GM19351 (cell line): ENCODE measurements around the gene C4A.
"Not testable (repeated sequence)": the region's sequence is repeated elsewhere in the genome, so short reads cannot be mapped to it uniquely, and the experiment has no call there.

Experiments
- ATAC-seq: cut with Tn5 transposase; IDR thresholded peaks from one replicate; pipeline ENCODE4 v1.9.1; 2021; ENCODE audit warnings: mild to moderate bottlenecking, moderate library complexity; ENCODE audit not compliant: unreplicated experiment

Gene C4A

DNA sequence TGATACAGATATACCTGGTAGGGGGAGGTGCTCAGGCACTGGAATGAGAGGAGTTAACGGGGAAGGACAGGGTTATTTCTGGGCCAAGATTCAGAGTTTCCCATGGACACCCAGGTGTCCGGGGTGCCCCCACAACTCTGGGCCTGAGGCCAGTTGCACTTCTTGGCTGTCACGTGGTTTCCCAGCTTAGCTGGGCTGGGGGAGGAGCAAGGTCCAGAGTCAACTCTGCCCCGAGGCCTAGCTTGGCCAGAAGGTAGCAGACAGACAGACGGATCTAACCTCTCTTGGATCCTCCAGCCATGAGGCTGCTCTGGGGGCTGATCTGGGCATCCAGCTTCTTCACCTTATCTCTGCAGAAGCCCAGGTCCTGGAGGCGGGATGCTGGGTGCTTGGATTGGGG, 32.7 kb downstream of the C4A start, which contains the start of gene C4B:
C4B (plus strand) TSS at position 249 of the 400 bp plus-strand sequence; CDS start at position 300, 51 bp downstream.
- ATAC-seq = not testable (repeated sequence)

DNA sequence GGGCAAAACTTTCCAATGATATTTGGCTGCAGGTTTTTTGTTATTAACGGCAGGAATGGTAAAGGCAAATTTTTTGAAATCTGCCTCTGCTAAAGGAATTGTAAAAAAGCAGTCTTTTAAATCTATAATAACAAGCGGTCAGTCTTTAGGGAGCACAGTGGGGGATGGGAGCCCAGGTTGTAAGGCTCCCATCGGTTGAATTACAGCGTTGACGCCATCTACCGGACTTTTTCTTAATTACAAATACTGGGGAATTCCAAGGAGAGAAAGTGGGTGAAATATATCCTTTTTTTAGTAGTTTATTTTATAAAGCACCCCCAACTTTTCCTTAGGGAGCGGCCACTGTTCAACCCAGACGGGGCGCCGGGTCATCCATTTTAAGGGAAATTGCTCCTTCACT, 40.2 kb downstream of the C4A start:
- not testable (repeated sequence) for ATAC-seq

DNA sequence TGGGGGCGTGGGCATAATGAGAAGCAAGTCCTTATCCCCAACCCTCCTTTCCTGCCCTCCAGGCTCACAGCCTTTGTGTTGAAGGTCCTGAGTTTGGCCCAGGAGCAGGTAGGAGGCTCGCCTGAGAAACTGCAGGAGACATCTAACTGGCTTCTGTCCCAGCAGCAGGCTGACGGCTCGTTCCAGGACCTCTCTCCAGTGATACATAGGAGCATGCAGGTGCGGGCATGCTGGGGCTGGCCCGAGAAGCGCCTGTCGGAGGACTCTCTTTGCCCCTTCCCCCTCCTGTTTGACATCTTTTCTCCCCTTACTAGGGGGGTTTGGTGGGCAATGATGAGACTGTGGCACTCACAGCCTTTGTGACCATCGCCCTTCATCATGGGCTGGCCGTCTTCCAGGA, 46.8 kb downstream of the C4A start:
- not testable (repeated sequence) for ATAC-seq

DNA sequence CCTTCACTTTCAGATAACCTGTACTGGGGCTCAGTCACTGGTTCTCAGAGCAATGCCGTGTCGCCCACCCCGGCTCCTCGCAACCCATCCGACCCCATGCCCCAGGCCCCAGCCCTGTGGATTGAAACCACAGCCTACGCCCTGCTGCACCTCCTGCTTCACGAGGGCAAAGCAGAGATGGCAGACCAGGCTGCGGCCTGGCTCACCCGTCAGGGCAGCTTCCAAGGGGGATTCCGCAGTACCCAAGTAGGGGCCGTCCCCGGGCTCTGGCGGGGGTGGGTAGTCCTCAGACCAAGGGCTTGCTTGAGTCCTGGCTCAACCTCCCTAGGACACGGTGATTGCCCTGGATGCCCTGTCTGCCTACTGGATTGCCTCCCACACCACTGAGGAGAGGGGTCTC, 47.7 kb downstream of the C4A start:
- ATAC-seq = not testable (repeated sequence)

DNA sequence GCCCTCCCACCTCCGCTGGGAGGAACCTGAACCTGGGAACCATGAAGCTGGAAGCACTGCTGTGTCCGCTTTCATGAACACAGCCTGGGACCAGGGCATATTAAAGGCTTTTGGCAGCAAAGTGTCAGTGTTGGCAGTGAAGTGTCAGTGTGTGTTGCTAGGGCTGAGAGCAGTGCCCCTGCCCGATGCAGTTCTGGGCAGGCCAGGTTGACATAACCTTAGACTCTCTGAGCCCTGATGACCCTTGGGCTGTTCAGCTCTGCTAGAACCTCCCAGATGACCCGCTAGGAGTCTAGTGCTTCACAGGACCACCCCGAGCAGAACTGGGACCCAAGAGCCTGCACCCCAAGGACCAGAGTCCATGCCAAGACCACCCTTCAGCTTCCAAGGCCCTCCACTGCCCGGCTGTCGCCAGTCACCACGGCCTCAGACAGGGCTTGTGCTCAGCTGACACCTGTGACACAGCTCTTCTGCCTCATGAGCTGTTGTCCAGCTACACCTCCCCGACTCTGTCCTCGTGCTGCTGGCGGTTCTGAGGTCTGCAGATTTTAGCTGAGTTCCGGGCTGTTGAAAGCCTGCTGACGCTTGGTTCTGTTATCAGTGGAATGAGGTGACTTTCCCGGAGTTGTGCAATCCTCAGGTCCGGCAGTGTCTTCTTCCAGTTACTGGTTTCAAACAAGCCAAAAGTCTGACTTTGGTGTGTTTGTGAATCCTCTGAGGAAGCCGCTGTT, 53.6 kb downstream of the C4A start:
- ATAC-seq = not testable (repeated sequence)

DNA sequence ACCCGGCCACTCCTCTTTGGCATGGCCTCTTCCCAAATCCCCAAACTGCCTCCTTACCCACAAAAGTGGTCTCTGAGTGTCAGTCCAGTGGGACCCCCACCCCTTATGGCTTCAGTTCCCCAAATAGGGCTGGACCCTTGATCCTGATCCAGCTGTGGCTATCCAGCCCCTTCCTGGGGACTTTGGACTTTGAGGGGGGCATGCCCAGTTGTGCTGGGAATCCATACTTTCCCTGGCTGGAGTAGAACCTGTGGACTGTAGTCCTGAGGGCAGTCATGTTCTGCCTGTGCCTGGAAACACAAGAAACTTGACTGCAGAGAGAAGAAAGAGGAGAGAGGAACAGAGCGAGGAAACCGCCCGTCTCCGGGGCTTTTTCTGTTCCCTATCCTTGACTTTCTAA, 55.3 kb downstream of the C4A start:
- ATAC-seq = not testable (repeated sequence)

DNA sequence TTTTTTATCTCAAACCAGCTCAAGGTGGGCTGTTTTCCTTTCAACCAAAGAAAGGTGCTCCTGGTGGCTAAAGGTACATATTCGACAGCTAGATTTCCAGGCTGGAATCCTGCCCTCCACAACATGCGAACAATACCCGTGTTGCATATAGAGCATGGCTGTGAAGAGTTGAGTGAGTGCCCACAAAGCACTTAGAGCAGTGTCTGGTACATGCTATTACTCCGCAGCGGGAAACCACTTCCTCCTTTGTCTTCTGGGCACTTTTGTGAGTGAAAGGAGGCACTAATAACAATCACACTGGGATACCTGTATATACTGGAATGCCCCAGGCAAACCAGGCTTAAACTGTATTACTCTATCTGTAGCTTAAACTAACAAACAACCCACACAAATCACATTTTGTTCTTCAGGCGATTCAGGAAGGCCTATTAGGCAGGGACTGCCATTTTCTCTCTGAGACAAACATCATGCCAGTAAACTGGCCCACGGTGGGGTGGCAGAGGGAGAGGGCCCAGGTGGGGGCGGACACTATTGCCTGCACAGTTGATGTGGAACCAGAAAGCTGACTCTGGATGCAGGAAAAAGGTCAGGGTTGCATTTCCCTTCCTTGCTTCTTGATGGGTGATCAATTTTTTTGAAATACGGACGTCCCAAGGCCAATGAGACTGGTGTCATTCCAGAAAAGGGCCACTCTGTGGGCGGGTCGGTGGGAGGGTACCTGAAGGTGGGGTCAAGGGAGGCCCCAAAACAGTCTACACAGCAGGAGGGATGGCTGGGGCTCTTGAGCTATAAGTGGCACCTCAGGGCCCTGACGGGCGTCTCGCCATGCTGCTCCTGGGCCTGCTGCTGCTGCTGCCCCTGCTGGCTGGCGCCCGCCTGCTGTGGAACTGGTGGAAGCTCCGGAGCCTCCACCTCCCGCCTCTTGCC, 56.0 kb downstream of the C4A start, which contains the start of gene CYP21A2:
CYP21A2 (plus strand) TSS at position 818 of the 927 bp plus-strand sequence; CDS start at position 826, 8 bp downstream.
- ATAC-seq = not testable (repeated sequence)

DNA sequence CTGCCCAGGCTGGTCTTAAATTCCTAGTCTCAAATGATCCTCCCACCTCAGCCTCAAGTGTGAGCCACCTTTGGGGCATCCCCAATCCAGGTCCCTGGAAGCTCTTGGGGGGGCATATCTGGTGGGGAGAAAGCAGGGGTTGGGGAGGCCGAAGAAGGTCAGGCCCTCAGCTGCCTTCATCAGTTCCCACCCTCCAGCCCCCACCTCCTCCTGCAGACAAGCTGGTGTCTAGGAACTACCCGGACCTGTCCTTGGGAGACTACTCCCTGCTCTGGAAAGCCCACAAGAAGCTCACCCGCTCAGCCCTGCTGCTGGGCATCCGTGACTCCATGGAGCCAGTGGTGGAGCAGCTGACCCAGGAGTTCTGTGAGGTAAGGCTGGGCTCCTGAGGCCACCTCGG, 57.0 kb downstream of the C4A start:
- ATAC-seq = not testable (repeated sequence)

DNA sequence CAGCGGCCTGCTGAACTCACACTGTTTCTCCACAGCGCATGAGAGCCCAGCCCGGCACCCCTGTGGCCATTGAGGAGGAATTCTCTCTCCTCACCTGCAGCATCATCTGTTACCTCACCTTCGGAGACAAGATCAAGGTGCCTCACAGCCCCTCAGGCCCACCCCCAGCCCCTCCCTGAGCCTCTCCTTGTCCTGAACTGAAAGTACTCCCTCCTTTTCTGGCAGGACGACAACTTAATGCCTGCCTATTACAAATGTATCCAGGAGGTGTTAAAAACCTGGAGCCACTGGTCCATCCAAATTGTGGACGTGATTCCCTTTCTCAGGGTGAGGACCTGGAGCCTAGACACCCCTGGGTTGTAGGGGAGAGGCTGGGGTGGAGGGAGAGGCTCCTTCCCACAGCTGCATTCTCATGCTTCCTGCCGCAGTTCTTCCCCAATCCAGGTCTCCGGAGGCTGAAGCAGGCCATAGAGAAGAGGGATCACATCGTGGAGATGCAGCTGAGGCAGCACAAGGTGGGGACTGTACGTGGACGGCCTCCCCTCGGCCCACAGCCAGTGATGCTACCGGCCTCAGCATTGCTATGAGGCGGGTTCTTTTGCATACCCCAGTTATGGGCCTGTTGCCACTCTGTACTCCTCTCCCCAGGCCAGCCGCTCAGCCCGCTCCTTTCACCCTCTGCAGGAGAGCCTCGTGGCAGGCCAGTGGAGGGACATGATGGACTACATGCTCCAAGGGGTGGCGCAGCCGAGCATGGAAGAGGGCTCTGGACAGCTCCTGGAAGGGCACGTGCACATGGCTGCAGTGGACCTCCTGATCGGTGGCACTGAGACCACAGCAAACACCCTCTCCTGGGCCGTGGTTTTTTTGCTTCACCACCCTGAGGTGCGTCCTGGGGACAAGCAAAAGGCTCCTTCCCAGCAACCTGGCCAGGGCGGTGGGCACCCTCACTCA, 57.7 kb downstream of the C4A start:
- not testable (repeated sequence) for ATAC-seq

DNA sequence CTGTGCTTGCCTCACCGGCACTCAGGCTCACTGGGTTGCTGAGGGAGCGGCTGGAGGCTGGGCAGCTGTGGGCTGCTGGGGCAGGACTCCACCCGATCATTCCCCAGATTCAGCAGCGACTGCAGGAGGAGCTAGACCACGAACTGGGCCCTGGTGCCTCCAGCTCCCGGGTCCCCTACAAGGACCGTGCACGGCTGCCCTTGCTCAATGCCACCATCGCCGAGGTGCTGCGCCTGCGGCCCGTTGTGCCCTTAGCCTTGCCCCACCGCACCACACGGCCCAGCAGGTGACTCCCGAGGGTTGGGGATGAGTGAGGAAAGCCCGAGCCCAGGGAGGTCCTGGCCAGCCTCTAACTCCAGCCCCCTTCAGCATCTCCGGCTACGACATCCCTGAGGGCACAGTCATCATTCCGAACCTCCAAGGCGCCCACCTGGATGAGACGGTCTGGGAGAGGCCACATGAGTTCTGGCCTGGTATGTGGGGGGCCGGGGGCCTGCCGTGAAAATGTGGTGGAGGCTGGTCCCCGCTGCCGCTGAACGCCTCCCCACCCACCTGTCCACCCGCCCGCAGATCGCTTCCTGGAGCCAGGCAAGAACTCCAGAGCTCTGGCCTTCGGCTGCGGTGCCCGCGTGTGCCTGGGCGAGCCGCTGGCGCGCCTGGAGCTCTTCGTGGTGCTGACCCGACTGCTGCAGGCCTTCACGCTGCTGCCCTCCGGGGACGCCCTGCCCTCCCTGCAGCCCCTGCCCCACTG, 58.6 kb downstream of the C4A start:
- ATAC-seq = not testable (repeated sequence)

DNA sequence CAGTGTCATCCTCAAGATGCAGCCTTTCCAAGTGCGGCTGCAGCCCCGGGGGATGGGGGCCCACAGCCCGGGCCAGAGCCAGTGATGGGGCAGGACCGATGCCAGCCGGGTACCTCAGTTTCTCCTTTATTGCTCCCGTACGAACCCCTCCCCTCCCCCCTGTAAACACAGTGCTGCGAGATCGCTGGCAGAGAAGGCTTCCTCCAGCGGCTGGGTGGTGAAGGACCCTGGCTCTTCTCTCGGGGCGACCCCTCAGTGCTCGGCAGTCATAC, 59.1 kb downstream of the C4A start:
- ATAC-seq = not testable (repeated sequence)

DNA sequence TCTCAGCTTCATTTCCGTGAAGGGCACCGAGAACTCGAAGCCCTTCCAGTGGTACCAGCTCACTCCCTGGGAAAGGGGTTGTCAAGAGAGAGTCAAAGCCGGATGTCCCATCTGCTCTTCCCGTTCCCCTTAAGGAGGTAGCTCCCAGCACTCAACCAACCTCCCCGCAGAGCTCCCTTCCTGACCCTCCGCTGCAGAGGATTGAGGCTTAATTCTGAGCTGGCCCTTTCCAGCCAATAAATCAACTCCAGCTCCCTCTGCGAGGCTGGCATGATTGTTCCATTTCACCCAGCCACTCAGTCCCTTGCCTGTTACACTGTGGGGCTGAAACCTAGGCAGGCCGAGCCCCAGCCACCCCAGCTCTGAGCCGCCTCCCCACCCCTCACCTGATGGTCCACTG, 59.5 kb downstream of the C4A start:
- not testable (repeated sequence) for ATAC-seq

DNA sequence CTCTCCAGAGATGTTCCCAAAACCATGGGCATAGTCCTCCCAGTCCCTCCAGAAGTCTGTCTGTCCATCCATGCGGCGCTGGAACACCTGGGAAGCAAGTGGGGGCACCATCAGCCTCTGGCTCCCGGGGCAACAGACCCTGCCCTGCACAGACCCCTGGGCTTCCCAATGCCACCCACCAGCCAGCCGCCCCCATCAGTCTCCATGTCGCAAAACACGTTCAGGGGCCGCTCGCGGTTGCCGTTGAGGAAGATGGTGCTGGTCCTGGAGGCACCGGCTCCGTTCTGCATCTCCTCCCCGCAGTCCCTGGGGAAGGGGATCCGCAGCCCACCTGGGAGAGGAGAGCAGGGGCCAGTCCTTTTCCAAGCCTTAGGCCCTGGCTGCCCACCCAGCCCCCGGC, 60.4 kb downstream of the C4A start:
- not testable (repeated sequence) for ATAC-seq

DNA sequence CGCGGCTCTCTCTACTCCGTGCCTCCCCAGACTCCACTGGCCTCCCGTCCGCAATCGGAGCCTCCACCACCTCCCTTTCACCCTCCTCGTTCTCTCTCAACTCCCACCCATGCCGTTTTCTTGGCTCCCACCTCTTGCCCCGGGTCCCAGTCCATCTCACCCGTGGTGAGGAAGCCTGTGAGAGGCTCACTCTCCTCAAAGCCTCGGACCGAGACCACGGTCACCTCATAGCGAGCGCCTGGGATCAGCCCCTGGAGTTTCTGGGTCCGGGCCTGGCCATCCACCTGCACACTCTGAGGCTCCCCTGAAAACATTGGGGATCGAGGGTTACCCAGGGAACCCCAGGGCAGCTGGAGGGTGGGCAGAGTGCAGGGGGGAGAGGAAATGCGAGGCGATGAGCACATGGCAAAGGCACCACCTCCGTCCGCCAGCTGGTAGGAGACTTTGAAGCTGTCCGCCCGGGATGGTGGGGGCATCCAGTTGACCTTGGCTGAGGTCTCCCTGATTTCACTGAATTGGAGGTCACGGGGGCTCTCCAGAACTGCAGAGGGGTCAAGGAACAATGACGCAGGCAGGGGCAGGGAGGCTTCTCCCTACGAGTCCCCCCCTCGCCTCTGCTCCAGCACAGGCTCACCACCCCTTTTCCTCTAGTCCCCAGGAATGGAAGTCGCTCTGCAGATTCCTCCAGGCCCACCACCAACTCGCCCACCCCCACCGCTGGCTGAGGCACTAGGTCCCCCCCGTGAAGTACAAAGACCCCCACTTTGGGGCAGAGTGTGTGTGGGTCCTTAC, 61.9 kb downstream of the C4A start:
- ATAC-seq = not testable (repeated sequence)

DNA sequence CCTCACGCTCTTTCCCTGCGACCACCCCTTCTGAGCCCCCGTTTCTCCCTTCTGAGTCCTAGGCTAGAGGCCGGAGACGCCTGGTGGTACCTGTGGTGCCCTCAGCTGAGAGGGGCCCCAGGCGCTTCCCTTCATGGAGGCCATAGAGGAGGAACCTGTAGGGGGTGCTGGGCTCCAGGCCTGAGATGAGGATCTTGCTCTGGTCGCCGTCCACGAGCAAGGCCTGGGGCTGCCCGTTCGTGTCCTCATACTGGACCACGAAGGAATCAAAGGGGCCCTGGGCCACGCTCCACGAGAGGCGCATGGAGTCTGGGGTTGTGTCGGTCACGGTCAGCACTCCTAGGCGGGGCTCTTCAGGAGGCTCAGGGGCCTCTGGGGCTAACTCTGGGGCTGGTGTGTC, 63.1 kb downstream of the C4A start:
- not testable (repeated sequence) for ATAC-seq

DNA sequence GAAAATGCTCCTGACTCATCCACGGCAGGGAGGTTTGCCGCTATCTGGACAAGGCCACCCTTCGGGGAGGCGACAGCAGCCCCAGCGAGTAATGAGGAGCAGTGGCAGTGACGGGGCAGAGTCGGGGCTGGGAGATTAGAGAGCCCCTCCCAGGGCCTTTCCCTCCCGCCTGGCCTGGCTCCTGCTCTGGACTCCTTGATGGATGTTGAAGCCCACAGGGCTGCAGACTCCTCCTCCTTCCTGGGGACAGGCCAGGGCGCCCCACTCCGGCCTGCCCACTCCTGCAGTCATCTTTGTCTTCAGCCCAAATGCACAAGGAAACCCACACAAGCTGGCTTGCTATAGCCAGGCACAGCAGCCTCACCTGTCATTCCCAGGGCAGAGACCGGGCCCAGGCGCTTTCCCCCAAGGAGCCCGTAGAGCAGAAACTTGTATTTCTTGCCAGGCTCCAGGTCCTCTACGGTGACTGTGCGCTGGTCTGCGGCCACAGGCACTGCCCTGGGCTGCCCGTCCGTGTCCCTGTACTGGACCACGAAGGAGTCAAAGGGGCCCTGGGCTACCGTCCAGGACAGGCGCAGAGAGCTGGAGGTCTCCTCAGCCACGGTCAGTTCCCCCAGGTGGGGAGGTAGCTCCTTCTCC, 64.1 kb downstream of the C4A start:
- ATAC-seq = no peak

DNA sequence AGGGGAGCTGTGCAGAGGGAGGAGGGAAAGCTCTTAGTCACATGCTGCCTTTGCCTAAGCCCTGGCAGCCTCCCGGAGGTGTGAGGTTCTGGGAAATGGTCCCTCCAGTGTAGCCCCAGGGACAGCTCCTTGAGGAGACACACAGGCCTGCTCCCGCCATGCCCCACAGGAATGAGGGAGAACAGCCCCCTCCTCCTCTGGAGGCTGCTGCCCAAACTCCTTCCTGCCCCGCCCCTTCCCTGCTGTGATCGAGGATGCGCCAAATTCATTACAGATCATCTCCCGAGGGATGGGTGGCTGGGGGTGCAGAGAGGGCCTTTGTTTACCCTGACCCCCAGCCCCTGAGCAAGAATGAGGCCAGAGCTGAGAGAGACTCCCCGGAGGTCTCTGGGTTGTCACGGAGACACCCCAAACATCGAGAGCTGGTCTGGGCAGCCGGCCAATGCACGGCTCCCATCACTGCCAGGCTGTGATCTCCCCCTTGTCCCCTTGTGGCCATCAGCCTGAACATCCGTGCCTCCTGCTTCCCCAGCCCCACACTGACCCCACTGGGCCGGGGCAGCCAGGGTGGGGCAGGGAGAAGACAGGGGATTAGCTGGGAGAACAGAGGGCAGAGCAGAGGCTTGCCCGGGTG, 64.7 kb downstream of the C4A start:
- ATAC-seq = no peak

DNA sequence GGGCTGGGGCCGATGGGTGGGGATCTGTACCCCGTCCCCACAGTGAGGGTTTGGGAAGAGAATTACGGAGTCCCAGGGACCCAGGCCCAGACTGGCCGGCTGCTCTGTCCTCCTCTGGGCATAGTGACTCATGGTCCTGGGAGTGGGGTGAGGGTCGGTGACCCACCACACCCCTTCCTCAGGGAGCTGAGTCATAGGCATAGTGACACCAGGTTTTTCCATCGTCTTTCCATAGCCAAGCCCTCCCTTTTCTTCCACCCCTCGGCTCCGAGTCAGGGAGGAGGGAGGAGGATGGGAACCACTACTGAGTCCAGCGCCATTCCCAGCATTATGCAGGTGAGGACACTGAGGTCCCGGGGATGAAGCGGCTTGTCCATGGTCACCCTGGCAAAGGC, 65.2 kb downstream of the C4A start:
- no peak for ATAC-seq
